Subcutaneous adipose tissue (tissue), 4 donors: Measurements from ENCODE around the gene SPATA45. TPM values are rescaled to one million over a fixed set of nuclear protein-coding genes. Genes with fewer than 3 reads are reported as not detected.

Source experiments
- CTCF ChIP-seq: fragments of 450-650 bp; IDR thresholded peaks from one replicate; pipeline ENCODE4 v1.5.1; 2016; ENCODE audit warnings: low read depth, mild to moderate bottlenecking, control low read depth, antibody characterized with exemption, moderate library complexity
- total RNA-seq, 4 donors: library from RNA; depleted of rRNA; stranded (reverse); fragments of >200 nt; gene quantifications; one replicate each; pipeline ENCODE4 v1.1.0, GENCODE V29; 2016

The SPATA45 gene
- total RNA-seq, 4 donors from 2014 or later = not detected

- TF ChIP-seq CTCF = no peak
Measured at GRCh38 chr1:212824201-212824600, 23.2 kb downstream of the SPATA45 start.

GRCh38 chr1:212822956-212823355 lies 24.5 kb downstream of the SPATA45 start:
- no peak for TF ChIP-seq CTCF

- no peak for TF ChIP-seq CTCF
Measured at GRCh38 chr1:212820969-212821368, 26.5 kb downstream of the SPATA45 start.

GRCh38 chr1:212819726-212820125 lies 27.7 kb downstream of the SPATA45 start:
- no peak for TF ChIP-seq CTCF

GRCh38 chr1:212816567-212817278 lies 30.7 kb downstream of the SPATA45 start:
- no peak for TF ChIP-seq CTCF

- TF ChIP-seq CTCF = no peak
Measured at GRCh38 chr1:212814537-212815334, 32.7 kb downstream of the SPATA45 start.

GRCh38 chr1:212805767-212806166 lies 41.7 kb downstream of the SPATA45 start:
- no peak for TF ChIP-seq CTCF
